ENCODE results near the gene TBP. TPM values are rescaled to one million over a fixed set of nuclear protein-coding genes. Genes with fewer than 3 reads are reported as not detected.

TBP gene
- total and polyA plus RNA-seq, 12 donors: 6.3 to 10.3 (median 7.6) TPM

DNA sequence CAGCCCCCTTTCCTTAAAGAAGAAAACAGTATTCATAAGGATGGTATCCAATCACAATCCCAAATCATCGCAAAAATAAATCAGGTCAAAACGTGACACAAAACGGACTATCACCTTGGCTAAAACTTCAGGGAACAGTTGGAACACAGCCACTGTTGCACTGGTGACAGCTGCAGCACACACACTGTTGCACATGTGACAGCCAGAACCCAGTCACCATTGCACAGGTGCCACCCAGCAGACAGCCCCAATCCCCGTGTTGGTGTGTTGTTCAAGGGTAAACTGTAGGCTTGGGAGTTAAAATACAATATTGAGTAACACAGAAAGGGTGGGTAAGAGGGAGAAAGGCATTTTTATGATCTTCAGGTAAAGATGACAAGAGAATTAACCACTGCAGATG is 16.8 kb upstream of the TBP start:
- no peak overlapping the region for H3K4me3 ChIP-seq
- ATAC-seq (peak in 1 of 8 donors; percentile 48), DNase-seq (no peak)
- intact Hi-C loops (cut with DNase I): loop anchor here in 1 of 10 donors (10.0 kb wide), 1 partner anchor 743 kb away; no protein-coding TSS in a partner anchor
- peaks cover 0 to 100% (median 73%) of the 10 kb centered on the region in 9 donors for H3K36me3 ChIP-seq
- TF ChIP-seq CTCF (IDR thresholded peaks at IDR 0.05): no peak
- 71 to 84% methylated on average over 4 of the region's 4 CpGs for WGBS, 2 donors
- no peaks in the 10 kb centered on the region for H3K27me3 ChIP-seq
- no peaks in the 10 kb centered on the region for H3K9me3 ChIP-seq
- H3K4me1 ChIP-seq: peaks cover 0 to 25% (median 9%) of the 10 kb centered on the region in 9 donors
- H3K27ac ChIP-seq: no peak overlapping the region

GRCh38 chr6:170542031-170542719 is 12.0 kb upstream of the TBP start:
- TF ChIP-seq CTCF (IDR thresholded peaks at IDR 0.05): no peak
- Histone ChIP-seq H3K27ac (no peak overlapping the region), H3K4me1 (peaks cover 3 to 54% (median 19%) of the 10 kb centered on the region in 9 donors), H3K9me3 (no peaks in the 10 kb centered on the region), H3K36me3 (peaks cover 0 to 100% (median 69%) of the 10 kb centered on the region in 9 donors), H3K27me3 (no peaks in the 10 kb centered on the region), H3K4me3 (no peak overlapping the region)
- ATAC-seq (no peak), DNase-seq (no peak)
- 85 to 88% methylated on average over 10 of the region's 10 CpGs for WGBS, 2 donors
- intact Hi-C loops (cut with DNase I): no loop called here

DNA sequence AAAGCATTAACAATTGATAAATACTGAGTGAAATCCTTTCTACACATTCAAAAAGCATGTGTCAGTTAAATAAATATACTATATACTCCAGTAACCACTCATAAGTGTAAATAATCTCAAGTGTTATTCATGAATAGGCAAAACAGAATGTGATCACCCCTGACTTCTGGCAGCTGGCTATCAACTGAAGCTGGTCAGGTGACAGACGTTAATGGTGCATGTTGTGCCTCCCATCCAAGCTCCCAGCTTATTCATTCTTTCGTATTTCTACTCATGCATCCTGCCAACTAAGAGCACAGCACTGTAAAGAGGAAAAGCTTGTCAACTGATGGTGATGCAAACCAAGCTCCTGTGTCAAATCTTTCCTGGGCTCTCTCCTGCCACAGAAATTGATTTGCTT is 8.8 kb upstream of the TBP start:
- Histone ChIP-seq H3K36me3 (peaks cover 0 to 100% (median 65%) of the 10 kb centered on the region in 9 donors), H3K4me1 (peaks cover 9 to 78% (median 39%) of the 10 kb centered on the region in 9 donors), H3K9me3 (no peaks in the 10 kb centered on the region), H3K4me3 (no peak overlapping the region), H3K27me3 (no peaks in the 10 kb centered on the region), H3K27ac (no peak overlapping the region)
- ATAC-seq (peak in 6 of 8 donors; percentile 66 to 90 (median 82)), DNase-seq (no peak)
- TF ChIP-seq CTCF (IDR thresholded peaks at IDR 0.05): no peak
- WGBS, 2 donors: 13 to 14% methylated on average over 2 of the region's 2 CpGs
- intact Hi-C loops (cut with DNase I): no loop called here

DNA sequence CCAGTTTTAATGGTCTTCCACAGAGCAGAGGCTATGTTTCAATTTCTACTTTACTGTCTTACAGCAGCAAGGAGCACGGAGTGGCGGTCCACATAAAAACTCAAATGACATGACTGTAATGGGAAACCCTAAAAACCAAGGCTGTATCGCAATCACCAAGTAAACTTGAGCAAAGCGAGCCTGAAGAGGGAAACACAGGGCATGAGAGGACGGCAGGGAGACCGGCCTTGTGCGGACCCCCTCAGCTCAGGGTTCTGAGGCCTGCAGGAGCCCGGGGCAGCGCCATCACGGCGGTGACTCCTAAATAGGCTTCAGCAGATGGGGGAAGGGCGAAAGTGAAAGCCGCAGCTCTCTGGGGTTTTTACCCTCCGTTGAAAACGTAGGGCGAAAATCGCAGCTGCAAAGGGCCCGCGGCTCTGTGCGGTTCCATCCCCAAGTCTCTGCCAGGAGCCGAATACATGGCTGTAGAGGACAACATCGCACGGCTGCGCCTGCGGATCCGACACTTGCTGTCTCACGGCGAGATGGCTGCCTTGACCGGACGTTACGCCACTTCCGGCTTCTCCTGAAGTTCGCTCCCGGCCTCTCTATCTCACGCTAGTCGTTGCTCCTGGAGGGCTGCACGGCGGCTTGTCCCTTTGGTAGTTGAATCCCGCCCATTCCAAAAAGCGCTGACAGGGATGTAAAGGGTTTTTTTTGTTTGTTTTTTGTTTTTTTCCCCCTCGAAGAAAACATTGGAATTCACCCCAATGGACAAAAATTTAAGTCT is 1.2 kb upstream of the TBP start, which contains the start of gene PSMB1:
PSMB1 (minus strand) TSS at position 543 of the 769 bp plus-strand sequence; CDS start at position 478, 65 bp downstream.
- H3K36me3 ChIP-seq: peaks cover 0 to 42% (median 9%) of the 10 kb centered on the region in 9 donors
- intact Hi-C loops (cut with DNase I): loop anchor here in 5 of 10 donors (5.0 to 10.0 kb wide), 3 partner anchors 798 to 1338 kb away; partner anchors contain the start of genes DYNLT2 (in 5 of the 5) and ERMARD (in 5 of the 5)
- WGBS, 2 donors: 0% methylated on average over 41 of the region's 41 CpGs
- DNase-seq (peak; percentile 92 to 96), ATAC-seq (peak; percentile 85 to 96 (median 92))
- peak within 1 kb of the TSS; percentile 73 to 94 (median 88) for H3K4me3 ChIP-seq
- H3K27ac ChIP-seq: peak within 1 kb of the TSS; percentile 88 to 97 (median 94)
- H3K27me3 ChIP-seq: no peaks in the 10 kb centered on the region
- TF ChIP-seq CTCF (IDR thresholded peaks at IDR 0.05): no peak
- no peaks in the 10 kb centered on the region for H3K9me3 ChIP-seq
- H3K4me1 ChIP-seq: peaks cover 8 to 65% (median 58%) of the 10 kb centered on the region in 9 donors

All from heart right ventricle (tissue), 16 donors.